Omental fat pad (tissue), 4 donors: ENCODE measurements around the gene MBTPS1. TPM values are rescaled to one million over a fixed set of nuclear protein-coding genes. Genes with fewer than 3 reads are reported as not detected.

Experiments used
- ATAC-seq: fragments of 150-250 bp; one replicate; pipeline ENCODE4 v1.9.1; 2016; ENCODE audit warnings: mild to moderate bottlenecking, moderate library complexity; ENCODE audit not compliant: low FRiP score
- DNase-seq: peaks from one replicate; pipeline ENCODE4 v3.0.0-alpha.2; 2019; ENCODE audit warnings: low spot score
- total RNA-seq, 4 donors: library from RNA; depleted of rRNA; stranded (reverse); fragments of >200 nt; gene quantifications; one replicate each; pipeline ENCODE4 v1.1.0, GENCODE V29; 2016
- TF ChIP-seq, protein P1 (sequence below), 3 donors: fragments of 450-650 bp; IDR thresholded peaks; one replicate each; pipeline ENCODE4 v1.5.1; 2016 to 2017; ENCODE audit warnings: antibody characterized with exemption in 3 of 3, mild to moderate bottlenecking in 3 of 3, moderate library complexity in 2 of 3

MBTPS1 gene
- total RNA-seq, 4 donors from 2014 or later = 75.3 to 100 (median 84.3) TPM

DNA sequence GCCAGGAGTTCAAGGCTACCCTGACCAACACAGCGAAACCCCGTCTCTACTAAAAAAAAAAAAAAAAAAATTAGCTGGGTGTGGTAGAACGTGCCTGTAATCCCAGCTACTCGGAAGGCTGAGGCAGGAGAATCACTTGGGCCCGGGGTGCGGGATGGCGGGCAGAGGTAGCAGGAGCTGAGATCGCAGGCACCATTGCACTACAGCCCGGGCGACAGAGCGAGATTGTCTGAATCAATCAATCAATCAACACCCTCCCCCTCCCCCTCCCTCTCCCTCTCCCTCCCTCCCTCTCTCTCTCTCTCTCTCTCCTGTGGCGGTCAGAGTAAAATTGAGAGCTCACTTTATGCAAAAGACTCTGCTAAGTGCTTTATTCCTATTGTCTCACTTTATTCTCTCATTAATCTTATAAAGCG lies 27.1 kb upstream of the MBTPS1 start:
- ATAC-seq (no peak), DNase-seq (no peak)
- TF ChIP-seq, protein P1, sequence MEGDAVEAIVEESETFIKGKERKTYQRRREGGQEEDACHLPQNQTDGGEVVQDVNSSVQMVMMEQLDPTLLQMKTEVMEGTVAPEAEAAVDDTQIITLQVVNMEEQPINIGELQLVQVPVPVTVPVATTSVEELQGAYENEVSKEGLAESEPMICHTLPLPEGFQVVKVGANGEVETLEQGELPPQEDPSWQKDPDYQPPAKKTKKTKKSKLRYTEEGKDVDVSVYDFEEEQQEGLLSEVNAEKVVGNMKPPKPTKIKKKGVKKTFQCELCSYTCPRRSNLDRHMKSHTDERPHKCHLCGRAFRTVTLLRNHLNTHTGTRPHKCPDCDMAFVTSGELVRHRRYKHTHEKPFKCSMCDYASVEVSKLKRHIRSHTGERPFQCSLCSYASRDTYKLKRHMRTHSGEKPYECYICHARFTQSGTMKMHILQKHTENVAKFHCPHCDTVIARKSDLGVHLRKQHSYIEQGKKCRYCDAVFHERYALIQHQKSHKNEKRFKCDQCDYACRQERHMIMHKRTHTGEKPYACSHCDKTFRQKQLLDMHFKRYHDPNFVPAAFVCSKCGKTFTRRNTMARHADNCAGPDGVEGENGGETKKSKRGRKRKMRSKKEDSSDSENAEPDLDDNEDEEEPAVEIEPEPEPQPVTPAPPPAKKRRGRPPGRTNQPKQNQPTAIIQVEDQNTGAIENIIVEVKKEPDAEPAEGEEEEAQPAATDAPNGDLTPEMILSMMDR (IDR thresholded peaks at IDR 0.05) = no peak

DNA sequence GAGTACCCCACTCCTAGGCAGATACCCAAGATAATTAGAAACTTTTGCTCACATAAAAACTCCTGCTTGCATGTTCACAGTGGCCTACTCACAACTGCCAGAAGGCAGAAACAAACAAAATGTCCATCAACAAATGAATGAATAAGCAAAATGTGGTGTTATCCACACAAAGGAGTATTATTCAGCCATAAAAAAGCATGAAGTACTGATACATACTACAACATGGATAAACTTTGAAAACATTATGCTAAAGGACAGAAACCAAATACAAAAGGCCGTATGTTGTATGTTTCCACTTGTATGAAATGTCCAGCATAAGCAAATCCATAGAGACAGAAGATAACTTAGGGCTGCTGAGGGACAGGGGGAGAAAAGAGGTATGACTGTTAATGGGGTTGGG lies 26.3 kb upstream of the MBTPS1 start:
- TF ChIP-seq, protein P1 (IDR thresholded peaks at IDR 0.05) = no peak
- no peak for ATAC-seq
- no peak for DNase-seq

DNA sequence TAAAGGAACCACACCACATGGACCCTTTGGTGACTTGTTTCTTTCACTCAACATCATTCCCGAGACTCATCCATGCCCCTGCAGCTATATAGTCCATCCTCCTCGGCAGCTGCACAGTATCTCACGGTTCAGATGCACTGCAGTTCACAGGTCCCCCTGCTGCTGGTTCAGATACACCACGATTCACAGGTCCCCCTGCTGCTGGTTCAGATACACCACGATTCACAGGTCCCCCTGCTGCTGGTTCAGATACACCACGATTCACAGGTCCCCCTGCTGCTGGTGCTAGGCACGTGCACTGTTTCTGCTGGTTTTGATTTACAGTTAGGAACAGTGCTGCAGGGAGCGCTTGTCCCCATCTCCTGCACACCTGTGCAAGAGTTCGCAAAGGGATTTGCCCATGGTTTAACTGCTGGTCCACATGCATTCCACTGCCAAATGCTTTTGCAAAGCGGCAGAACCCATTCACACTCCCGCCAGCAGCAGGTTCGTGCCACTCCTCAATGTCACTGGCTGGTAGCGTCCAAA lies 24.5 kb upstream of the MBTPS1 start:
- TF ChIP-seq, protein P1 (IDR thresholded peaks at IDR 0.05) = no peak
- DNase-seq (no peak), ATAC-seq (no peak)

DNA sequence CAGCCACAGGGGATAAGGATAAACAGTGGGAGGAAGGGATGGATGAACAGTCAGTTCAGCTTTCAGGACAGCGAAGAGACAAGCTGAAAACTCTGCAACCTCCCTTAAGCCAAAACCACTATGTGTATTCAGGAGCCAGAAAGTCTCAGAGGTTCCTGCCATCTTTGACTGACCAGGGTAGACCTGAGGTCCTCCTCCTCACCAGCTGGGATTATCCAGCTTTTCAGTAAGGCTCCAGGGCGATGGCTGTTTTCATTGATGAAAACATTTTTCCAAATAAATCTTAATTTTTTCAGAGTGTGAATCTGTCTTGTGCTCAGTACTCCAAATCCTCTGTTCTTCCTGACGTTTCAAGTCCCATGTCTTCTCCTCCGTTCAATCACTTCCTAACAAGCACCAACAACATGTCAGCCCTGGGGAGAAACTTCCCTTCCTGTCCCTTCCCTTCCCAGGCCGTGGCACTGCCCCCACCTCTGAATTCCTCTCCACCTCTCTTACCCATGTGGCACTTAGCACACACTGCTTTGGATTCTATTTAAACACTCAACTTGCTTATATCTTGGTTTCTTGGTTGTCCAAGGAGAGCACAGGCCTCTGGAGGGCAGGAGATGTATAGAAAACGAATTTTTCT lies 23.0 kb upstream of the MBTPS1 start:
- TF ChIP-seq, protein P1 (IDR thresholded peaks at IDR 0.05) = no peak
- no peak for ATAC-seq
- DNase-seq = no peak

DNA sequence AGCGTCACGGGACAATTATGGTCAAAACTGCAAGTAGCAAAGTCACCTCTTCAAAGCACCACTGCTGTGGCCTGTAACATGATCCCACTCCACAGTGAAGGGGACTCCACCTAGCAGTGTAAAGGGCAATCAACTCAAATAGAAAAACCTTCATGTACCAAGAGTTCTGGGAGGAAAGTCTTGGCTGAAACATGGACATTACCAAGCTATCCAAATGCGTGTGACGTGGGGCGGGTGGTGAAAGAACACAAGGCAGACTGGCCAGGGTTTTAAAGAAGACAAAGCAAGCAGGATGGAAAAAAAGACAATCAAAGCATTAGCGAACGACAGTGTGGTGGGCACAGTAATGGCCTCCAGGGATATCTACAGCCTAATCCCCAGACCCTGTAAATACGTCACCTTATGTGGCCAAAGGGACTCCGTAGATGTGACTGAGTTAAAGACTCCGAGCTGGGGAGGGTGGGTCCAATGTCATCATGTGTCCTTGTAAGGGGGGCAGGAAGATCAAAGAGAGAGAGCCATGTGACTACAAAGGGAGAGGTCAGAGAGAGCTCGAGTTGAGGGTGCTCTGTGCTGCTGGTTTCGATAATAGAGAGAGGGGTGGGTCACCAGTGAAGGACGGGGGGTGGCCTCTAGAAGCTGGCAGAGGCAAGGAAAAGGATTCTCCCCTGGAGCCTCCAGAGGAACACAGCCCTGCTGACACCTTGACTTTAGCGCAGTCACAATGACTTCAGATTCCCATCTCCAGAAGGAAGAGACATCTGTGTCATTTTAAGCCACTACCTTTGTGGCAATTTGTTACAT lies 22.3 kb upstream of the MBTPS1 start:
- ATAC-seq (no peak), DNase-seq (no peak)
- TF ChIP-seq, protein P1 (IDR thresholded peaks at IDR 0.05) = no peak

DNA sequence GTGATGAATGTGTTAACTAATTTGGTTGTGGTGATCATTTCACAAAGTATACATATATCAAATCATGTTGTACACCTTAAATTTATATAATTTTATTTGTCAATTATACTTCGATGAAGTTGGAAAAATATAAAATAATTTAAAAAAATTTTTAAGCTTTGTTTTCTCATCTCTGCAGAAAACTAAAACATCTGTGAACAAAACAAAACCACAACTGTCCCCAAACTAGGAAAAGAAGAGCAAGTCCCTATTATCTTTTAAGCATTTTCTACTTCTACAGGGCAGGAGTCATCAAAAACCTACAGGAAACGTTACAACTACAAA lies 21.7 kb upstream of the MBTPS1 start:
- no peak for DNase-seq
- TF ChIP-seq, protein P1 (IDR thresholded peaks at IDR 0.05) = no peak

More for the DNA sequence above, 21.7 kb upstream of the MBTPS1 start:
- ATAC-seq = no peak
